Ectodermal cell (in vitro differentiated cells): ENCODE measurements around the gene SLC35F2. TPM values are rescaled to one million over a fixed set of nuclear protein-coding genes. Genes with fewer than 3 reads are reported as not detected.
"Not testable (repeated sequence)": the region's sequence is repeated elsewhere in the genome, so short reads cannot be mapped to it uniquely, and the experiment has no call there.

Experiments
- H3K27ac ChIP-seq: 2 replicates; pipeline ENCODE4 v1.7.0; 2013; ENCODE audit warnings: mild to moderate bottlenecking, low read depth, low read length; ENCODE audit not compliant: insufficient read depth, poor library complexity, severe bottlenecking
- H3K27me3 ChIP-seq: 2 replicates; pipeline ENCODE4 v1.7.0; 2013; ENCODE audit warnings: mild to moderate bottlenecking, low read length; ENCODE audit not compliant: insufficient read depth, control insufficient read depth, poor library complexity, severe bottlenecking
- H3K36me3 ChIP-seq: one replicate; pipeline ENCODE4 v1.7.0; 2013; ENCODE audit warnings: low read length; ENCODE audit not compliant: control insufficient read depth, insufficient read depth
- H3K4me1 ChIP-seq: one replicate; pipeline ENCODE4 v1.7.0; 2013; ENCODE audit warnings: low read length; ENCODE audit not compliant: control insufficient read depth, insufficient read depth
- H3K4me3 ChIP-seq: 2 replicates; pipeline ENCODE4 v1.7.0; 2013; ENCODE audit warnings: low read depth, low read length, control low read depth; ENCODE audit not compliant: insufficient read depth
- H3K9me3 ChIP-seq: 2 replicates; pipeline ENCODE4 v1.7.0; 2013; ENCODE audit warnings: mild to moderate bottlenecking, low read length, moderate library complexity; ENCODE audit not compliant: control insufficient read depth
- WGBS, 2 experiments: methylation state at CpG; one replicate each; pipeline ENCODE4 v1.1.7; 2013; ENCODE audit warnings: missing lambda C conversion rate in 2 of 2; 5-methylcytosine and 5-hydroxymethylcytosine counted together
- polyA plus RNA-seq, 4 experiments: library from polyadenylated mRNA; stranded (reverse); fragments of 50-300 nt; gene quantifications; one replicate each; pipeline ENCODE4 v1.2.3, GENCODE V29; 2013

Gene SLC35F2, protein sequence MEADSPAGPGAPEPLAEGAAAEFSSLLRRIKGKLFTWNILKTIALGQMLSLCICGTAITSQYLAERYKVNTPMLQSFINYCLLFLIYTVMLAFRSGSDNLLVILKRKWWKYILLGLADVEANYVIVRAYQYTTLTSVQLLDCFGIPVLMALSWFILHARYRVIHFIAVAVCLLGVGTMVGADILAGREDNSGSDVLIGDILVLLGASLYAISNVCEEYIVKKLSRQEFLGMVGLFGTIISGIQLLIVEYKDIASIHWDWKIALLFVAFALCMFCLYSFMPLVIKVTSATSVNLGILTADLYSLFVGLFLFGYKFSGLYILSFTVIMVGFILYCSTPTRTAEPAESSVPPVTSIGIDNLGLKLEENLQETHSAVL
- polyA plus RNA-seq (2013, experiment 1 of 4), result 10.5 TPM
- 9.0 TPM for polyA plus RNA-seq (2013, experiment 2 of 4)
- polyA plus RNA-seq (2013, experiment 3 of 4), result 6.9 TPM
- 6.6 TPM for polyA plus RNA-seq (2013, experiment 4 of 4)

DNA sequence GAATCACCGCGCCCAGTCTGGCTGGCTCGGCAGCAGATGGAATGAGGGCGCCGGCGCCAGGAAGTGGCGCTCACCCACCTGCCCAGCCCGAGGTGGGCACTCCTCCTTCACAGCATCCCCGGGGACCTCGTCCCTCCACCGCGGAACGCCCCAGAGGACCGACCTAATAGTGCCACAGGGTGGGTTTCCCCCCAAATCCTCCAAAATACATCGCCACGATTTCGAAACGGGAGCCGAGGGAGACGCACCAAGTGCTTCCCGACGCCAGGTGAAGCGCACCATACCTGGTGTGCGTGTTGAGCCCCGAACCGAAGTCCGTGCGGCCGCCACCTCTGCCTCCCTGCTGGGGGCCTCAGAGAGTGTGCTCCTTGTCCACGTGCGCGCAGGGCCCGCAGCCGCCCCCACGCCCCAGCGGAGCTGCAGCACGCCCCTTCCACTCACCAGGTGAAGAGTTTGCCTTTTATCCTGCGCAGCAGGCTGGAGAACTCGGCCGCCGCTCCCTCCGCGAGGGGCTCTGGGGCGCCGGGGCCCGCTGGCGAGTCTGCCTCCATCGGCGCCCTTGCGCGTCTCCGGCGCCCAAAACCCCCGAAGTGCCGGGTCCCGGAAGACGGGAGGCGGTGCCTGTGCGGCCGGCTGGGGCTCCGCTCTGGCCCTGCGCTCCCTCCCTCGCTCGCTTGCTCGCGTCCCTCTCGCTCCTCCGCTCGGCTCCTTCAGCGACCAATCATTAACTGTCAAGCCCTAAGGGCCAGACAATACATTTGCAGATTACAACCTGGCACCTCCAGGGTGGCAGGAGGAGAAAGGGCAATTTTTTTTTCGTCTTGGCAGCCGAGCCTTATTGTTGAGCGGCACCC is at the start of gene SLC35F2:
Gene SLC35F2, minus strand, starts transcription at position 571 of the 854 bp plus-strand sequence. Its CDS starts 20 bp downstream, at position 551.
- Histone ChIP-seq H3K36me3 (no peaks in the 10 kb centered on the region), H3K27ac (no peak within 1 kb of the TSS)

DNA sequence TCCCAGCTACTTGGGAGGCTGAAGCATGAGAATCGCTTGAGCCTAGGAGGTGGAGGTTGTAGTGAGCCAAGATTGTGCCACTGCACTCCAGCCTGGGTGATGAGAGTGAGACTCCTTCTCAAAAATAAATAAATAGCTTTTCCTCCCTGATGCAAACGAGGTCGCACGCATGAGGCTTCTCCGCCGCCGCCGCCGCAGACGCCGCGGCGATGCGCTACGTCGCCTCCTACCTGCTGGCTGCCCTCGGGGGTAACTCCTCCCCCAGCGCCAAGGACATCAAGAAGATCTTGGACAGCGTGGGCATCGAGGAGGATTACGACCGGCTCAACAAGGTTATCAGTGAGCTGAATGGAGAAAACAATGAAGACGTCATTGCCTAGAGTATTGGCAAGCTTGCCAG is 49.6 kb upstream of the SLC35F2 start:
- H3K27ac ChIP-seq, result no peak overlapping the region
- H3K27me3 ChIP-seq, result no peaks in the 10 kb centered on the region
- no peak overlapping the region for H3K4me3 ChIP-seq
- H3K36me3 ChIP-seq, result no peaks in the 10 kb centered on the region
- 96 to 97% methylated on average over 23 of the region's 23 CpGs for WGBS, 2 experiments
- no peaks in the 10 kb centered on the region for H3K4me1 ChIP-seq
- H3K9me3 ChIP-seq, result no peaks in the 10 kb centered on the region

More for the DNA sequence above, at the start of gene SLC35F2:
- Histone ChIP-seq H3K4me3 (peak within 1 kb of the TSS; percentile 68), H3K4me1 (peaks cover 5% of the 10 kb centered on the region), H3K9me3 (no peaks in the 10 kb centered on the region), H3K27me3 (peaks cover 37% of the 10 kb centered on the region)
- 0% methylated on average over 72 to 73 of the region's 73 CpGs for WGBS, 2 experiments

DNA sequence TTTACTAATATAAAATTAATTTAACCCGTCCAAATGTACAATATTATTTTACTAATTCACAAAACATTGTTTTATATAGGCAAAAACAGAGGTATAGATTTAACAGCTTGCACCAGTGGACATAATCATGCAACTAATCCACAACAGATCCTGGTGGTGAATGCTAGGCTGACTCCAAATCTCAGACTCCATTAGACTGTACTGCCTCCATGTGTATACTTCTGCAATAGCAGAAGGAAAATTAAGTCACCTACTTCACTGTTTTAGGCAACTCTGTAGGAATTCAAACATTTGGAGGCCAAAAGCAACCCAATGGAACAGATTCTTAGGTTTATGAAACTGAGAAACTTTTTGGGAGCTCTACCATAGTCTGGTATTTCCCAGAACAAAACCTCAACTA is 39.7 kb upstream of the SLC35F2 start:
- Histone ChIP-seq H3K27ac (no peak overlapping the region), H3K27me3 (no peaks in the 10 kb centered on the region), H3K4me1 (no peaks in the 10 kb centered on the region), H3K4me3 (no peak overlapping the region), H3K36me3 (no peaks in the 10 kb centered on the region), H3K9me3 (no peaks in the 10 kb centered on the region)
- WGBS, 2 experiments, result no CpG with 5 or more reads among the region's 1 CpG

DNA sequence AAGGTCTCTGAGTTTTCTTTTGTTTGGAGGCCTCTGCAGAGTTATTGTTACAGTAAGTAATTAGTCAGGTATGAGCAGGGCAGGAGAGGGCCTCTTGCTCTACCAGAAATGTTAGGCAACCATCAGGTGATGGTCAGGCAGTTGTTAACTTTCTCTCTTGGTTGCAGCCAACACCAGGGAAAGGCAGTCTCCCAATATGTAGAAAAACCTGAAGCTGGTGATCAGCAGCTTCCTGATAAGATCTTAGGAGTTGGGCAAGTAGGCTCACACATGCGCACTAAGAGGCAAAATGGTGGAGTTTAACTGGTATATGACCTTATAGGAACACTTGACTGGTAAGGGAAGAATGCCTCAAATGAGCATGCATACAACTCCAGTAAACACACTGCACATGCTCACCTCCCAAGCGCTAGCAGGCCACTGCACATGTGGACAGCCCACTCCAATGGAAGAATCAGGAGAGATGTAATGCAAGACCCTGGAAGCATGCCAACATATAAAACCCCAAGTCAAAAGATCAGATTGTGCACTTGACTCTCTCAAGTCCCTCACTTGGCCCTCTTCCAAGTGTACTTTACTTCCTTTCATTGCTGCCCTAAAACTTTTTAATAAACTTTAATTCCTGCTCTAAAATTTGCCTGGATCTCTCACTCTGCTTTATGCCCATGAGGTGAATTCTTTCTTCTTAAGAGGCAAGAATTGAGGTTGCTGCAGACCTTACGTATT is 23.7 kb upstream of the SLC35F2 start:
- Histone ChIP-seq H3K9me3 (no peaks in the 10 kb centered on the region), H3K27ac (no peak overlapping the region), H3K27me3 (no peaks in the 10 kb centered on the region), H3K36me3 (no peaks in the 10 kb centered on the region), H3K4me3 (no peak overlapping the region), H3K4me1 (no peaks in the 10 kb centered on the region)
- WGBS, 2 experiments, result 94 to 98% methylated on average over 3 of the region's 3 CpGs

DNA sequence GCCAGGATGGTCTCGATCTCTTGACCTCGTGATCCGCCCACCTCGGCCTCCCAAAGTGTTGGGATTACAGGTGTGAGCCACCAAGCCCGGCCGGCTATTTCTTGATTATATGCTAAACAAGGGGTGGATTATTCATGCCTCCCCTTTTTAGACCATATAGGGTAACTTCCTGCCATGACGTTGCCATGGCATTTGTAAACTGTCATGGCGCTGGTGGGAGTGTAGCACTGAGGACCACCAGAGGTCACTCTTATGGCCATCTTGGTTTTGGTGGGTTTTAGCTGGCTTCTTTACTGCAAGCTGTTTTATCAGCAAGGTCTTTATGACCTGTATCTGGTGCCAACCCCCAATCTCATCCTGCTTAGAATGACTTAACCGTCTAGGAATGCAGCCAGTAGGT is 22.9 kb upstream of the SLC35F2 start:
- WGBS, 2 experiments, result 93 to 97% methylated on average over 9 of the region's 9 CpGs
- H3K27me3 ChIP-seq, H3K9me3 ChIP-seq, H3K4me3 ChIP-seq, H3K4me1 ChIP-seq, H3K36me3 ChIP-seq, H3K27ac ChIP-seq: not testable (repeated sequence)

DNA sequence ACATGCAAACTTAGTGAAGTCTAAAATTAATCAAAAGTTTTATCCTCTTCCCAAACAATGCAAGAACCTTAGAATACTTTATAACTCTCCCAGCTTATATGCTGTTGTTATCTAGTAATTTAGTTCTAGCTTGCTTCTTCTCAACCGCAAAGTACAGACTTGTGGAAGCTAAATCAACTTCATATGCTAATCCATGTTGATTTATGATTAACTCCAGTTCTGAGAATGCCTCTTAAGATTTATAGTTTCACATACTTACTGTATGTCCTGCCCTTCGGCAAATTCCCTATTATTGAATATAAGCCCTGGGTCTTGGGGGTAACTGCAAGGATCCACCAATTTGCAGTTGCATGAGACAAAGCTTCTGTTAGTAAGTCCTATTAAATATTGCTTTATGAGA is 17.6 kb upstream of the SLC35F2 start:
- Histone ChIP-seq H3K27me3 (no peaks in the 10 kb centered on the region), H3K36me3 (no peaks in the 10 kb centered on the region), H3K4me3 (no peak overlapping the region), H3K4me1 (no peaks in the 10 kb centered on the region), H3K9me3 (no peaks in the 10 kb centered on the region), H3K27ac (no peak overlapping the region)
- 85 to 93% methylated on average over 2 of the region's 2 CpGs for WGBS, 2 experiments

DNA sequence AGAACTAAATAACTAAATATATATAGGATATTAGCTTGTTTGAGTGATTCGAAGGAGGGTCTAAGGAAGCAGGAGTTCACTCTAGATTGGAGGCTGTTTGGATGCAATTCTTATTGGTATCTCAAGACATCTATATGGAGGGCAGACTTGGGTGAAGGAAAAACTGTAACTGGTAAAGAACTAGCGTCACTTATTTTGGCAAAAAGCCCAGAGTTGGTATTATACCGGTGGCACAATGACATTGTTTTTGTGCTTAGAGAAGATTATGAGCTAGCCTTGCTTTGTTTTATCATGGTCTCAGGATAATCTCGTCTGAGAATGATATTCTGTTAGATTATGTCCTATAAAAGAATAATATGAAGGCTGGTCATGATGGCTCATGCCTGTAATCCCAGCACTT is 6.0 kb upstream of the SLC35F2 start:
- no peak overlapping the region for H3K4me3 ChIP-seq
- H3K27me3 ChIP-seq, result peaks cover 8% of the 10 kb centered on the region
- no peaks in the 10 kb centered on the region for H3K36me3 ChIP-seq
- 90 to 93% methylated on average over 4 of the region's 4 CpGs for WGBS, 2 experiments
- H3K27ac ChIP-seq, result no peak overlapping the region
- no peaks in the 10 kb centered on the region for H3K9me3 ChIP-seq
- peaks cover 3% of the 10 kb centered on the region for H3K4me1 ChIP-seq

DNA sequence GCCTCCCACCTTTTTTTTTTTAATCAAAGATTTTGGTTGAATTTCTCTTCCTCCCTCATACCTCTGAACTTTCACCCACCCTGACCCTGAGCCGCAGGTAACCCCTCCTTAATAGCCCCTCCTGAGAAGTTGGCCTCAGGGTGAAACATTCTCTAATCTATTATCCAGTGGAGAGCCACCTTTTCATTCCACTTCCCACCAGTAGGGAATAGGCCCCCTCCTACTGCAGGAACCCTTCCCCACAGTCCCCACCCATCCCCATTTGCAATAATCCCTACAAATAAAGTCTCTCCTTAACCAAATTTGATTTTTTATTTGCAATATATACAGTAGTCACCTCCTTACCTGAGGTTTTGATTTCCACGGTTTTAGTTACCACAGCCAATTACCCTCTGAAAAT is 2.1 kb upstream of the SLC35F2 start:
- H3K27me3 ChIP-seq, result peaks cover 37% of the 10 kb centered on the region
- WGBS, 2 experiments, result 58 to 71% methylated on average over 1 of the region's 2 CpGs
- H3K4me3 ChIP-seq, result no peak overlapping the region
- no peaks in the 10 kb centered on the region for H3K36me3 ChIP-seq
- H3K27ac ChIP-seq, result no peak overlapping the region
- no peaks in the 10 kb centered on the region for H3K9me3 ChIP-seq
- H3K4me1 ChIP-seq, result peaks cover 5% of the 10 kb centered on the region

DNA sequence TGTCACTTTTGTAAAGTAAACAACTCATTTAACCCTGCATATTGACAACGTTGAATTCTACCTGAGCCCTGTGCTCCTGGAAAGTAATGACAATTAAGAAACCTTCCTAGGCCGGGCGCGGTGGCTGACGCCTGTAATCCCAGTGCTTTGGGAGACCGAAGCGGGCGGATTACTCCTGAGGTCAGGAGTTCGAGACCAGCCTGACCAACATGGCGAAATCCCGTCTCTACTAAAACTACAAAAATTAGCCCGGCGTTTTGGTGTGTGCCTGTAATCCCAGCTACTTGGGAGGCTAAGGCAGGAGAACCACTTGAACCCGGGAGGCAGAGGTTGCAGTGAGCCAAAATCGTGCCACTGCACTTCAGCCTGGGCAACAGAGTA is 1.6 kb upstream of the SLC35F2 start:
- not testable (repeated sequence) for H3K27ac ChIP-seq, H3K4me1 ChIP-seq, H3K36me3 ChIP-seq, H3K9me3 ChIP-seq, H3K4me3 ChIP-seq
- 82% methylated on average over 15 of the region's 15 CpGs for WGBS, 2 experiments
- peaks cover 37% of the 10 kb centered on the region for H3K27me3 ChIP-seq
